Suprapubic skin (tissue), 4 donors: ENCODE measurements around the gene IFNA10.

Experiments used
- EP300 ChIP-seq: sonication (generic); formaldehyde crosslinking; IDR thresholded peaks from one replicate; pipeline ENCODE4 v1.6.1; 2017; ENCODE audit warnings: antibody characterized with exemption
- POLR2A ChIP-seq, 2 donors: fragments of 450-650 bp; IDR thresholded peaks; one replicate each; pipeline ENCODE4 v1.6.1; 2017; ENCODE audit warnings: antibody characterized with exemption in 2 of 2, mild to moderate bottlenecking in 2 of 2, moderate library complexity in 2 of 2
- POLR2AphosphoS5 ChIP-seq, 3 donors: sonication (generic); formaldehyde crosslinking; IDR thresholded peaks; one replicate each; pipeline ENCODE4 v1.6.1; 2017; ENCODE audit warnings: antibody characterized with exemption in 3 of 3
- TF ChIP-seq, protein P1 (sequence below), 2 donors: fragments of 200-600 bp in 1 of 2; fragments of 450-650 bp in 1 of 2; sonication (generic) in 1 of 2; IDR thresholded peaks; one replicate each; pipeline ENCODE4 v1.5.1; 2016 to 2019; ENCODE audit warnings: antibody characterized with exemption in 2 of 2, mild to moderate bottlenecking in 1 of 2, moderate library complexity in 1 of 2

DNA sequence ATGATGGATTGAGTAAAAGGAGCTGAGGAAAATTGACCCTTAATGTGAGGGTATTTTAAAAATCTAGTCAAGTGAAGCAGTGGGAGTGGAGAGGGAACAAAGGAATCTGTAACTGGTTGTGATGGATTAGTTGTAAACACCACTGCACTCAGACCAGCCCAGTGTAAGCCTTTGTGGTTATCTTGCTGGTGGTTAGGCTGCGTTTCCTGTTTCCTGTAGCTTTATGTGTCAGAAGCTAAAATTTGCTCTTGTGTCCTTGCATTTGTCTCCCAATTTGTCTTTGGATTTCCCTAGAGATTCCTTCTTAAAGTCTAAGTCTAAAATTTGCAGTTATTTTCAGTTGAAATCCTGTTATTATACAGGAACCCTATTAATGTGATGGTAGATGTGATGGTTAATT, 46.8 kb downstream of the IFNA10 start:
- no peak for TF ChIP-seq POLR2AphosphoS5 (IDR thresholded peaks at IDR 0.05)
- TF ChIP-seq, protein P1, sequence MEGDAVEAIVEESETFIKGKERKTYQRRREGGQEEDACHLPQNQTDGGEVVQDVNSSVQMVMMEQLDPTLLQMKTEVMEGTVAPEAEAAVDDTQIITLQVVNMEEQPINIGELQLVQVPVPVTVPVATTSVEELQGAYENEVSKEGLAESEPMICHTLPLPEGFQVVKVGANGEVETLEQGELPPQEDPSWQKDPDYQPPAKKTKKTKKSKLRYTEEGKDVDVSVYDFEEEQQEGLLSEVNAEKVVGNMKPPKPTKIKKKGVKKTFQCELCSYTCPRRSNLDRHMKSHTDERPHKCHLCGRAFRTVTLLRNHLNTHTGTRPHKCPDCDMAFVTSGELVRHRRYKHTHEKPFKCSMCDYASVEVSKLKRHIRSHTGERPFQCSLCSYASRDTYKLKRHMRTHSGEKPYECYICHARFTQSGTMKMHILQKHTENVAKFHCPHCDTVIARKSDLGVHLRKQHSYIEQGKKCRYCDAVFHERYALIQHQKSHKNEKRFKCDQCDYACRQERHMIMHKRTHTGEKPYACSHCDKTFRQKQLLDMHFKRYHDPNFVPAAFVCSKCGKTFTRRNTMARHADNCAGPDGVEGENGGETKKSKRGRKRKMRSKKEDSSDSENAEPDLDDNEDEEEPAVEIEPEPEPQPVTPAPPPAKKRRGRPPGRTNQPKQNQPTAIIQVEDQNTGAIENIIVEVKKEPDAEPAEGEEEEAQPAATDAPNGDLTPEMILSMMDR (IDR thresholded peaks at IDR 0.05): no peak
- no peak for TF ChIP-seq EP300
- no peak for TF ChIP-seq POLR2A (IDR thresholded peaks at IDR 0.05)
